HG03060 (cell line): ENCODE measurements around the gene GATB.

Experiments
- ATAC-seq: cut with Tn5 transposase; IDR thresholded peaks from one replicate; pipeline ENCODE4 v1.9.1; 2021; ENCODE audit warnings: low read depth, moderate number of reproducible peaks; ENCODE audit not compliant: unreplicated experiment

Gene GATB

GRCh38 chr4:151678048-151678872, 82.5 kb downstream of the GATB start:
- ATAC-seq = no peak

GRCh38 chr4:151677193-151677592, 83.6 kb downstream of the GATB start:
- no peak for ATAC-seq

GRCh38 chr4:151676301-151676700, 84.5 kb downstream of the GATB start:
- no peak for ATAC-seq

- ATAC-seq = no peak
Observed at GRCh38 chr4:151675411-151675971, 85.3 kb downstream of the GATB start.

GRCh38 chr4:151674804-151675391, 85.9 kb downstream of the GATB start:
- ATAC-seq = no peak

- no peak for ATAC-seq
Observed at GRCh38 chr4:151673908-151674520, 86.8 kb downstream of the GATB start.

- no peak for ATAC-seq
Observed at GRCh38 chr4:151672996-151673395, 87.8 kb downstream of the GATB start.

- ATAC-seq = no peak
Observed at GRCh38 chr4:151671541-151672059, 89.2 kb downstream of the GATB start.

- no peak for ATAC-seq
Observed at GRCh38 chr4:151670843-151671242, 90.0 kb downstream of the GATB start.

GRCh38 chr4:151669990-151670389, 90.8 kb downstream of the GATB start:
- ATAC-seq = no peak

GRCh38 chr4:151668689-151669402, 92.0 kb downstream of the GATB start:
- ATAC-seq = no peak

- ATAC-seq = no peak
Observed at GRCh38 chr4:151667666-151668065, 93.1 kb downstream of the GATB start.

GRCh38 chr4:151667048-151667447, 93.8 kb downstream of the GATB start:
- no peak for ATAC-seq

- no peak for ATAC-seq
Observed at GRCh38 chr4:151666501-151666900, 94.3 kb downstream of the GATB start.

- no peak for ATAC-seq
Observed at GRCh38 chr4:151665785-151666127, 95.1 kb downstream of the GATB start.

- no peak for ATAC-seq
Observed at GRCh38 chr4:151665022-151665784, 95.6 kb downstream of the GATB start.

GRCh38 chr4:151664289-151664688, 96.5 kb downstream of the GATB start:
- no peak for ATAC-seq

GRCh38 chr4:151663109-151663508, 97.7 kb downstream of the GATB start:
- ATAC-seq = no peak

GRCh38 chr4:151661873-151662272, 98.9 kb downstream of the GATB start:
- ATAC-seq = no peak

- no peak for ATAC-seq
Observed at GRCh38 chr4:151660676-151661075, 100.1 kb downstream of the GATB start.
